Measurements from ENCODE around the gene SFXN4.
A peak's percentile ranks its signal among the peaks of the same experiment; 100 is the strongest.

SFXN4 gene, protein sequence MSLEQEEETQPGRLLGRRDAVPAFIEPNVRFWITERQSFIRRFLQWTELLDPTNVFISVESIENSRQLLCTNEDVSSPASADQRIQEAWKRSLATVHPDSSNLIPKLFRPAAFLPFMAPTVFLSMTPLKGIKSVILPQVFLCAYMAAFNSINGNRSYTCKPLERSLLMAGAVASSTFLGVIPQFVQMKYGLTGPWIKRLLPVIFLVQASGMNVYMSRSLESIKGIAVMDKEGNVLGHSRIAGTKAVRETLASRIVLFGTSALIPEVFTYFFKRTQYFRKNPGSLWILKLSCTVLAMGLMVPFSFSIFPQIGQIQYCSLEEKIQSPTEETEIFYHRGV

DNA sequence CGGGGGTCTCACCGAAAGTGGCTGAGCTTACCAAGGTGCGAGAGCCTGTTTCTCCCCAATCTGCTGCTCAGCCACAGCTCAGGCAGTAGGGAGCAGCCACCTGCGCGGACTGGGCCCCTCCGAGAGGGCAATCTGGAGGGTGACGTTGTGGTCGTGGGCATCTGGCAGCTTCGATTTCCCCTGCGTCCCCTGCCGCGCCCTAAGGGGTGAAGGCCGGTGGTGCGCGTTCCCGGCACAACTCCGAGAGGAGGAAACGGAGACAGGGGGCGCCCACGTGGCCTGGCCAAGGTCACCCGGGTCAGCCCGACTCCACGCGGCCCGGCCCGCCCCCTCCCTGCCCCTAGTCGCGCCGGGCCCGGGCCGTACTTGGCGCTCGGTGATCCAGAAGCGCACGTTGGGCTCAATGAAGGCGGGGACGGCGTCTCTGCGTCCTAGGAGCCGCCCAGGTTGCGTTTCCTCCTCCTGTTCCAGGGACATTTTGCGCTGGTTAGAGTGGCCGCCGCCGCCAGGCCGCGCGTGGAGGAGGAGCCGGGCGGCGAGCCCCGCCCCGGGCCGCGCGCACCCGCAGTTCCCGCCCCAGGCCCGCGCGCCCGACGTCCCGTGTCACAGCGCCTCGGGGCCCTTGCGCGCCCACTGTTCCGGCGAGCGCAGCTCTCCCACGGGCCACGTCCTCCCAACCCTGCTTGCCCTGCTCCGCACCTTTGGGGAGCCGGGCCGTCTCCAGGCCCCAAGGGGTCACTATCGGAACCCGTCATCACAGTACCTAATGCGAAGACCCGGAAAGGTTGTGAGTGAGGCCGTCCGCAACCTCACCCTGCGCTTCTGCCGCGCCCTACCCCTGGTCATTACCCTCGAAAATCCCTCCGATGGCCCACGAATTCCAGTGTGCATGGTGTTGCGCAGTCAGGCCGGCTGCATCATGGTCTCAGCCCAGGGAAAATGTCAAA lies at the start of gene SFXN4:
Gene SFXN4 (minus strand): TSS at position 544 of the 947 bp plus-strand sequence. CDS start 67 bp downstream, at position 477.
- Histone ChIP-seq H3K4me2 (ENCODE audit: low read length) (peak within 1 kb of the TSS; percentile 98), H3K27me3 (ENCODE audit: control insufficient read depth, insufficient read depth, low read length) (no peaks in the 10 kb centered on the region), H3K4me1 (peaks cover 5% of the 10 kb centered on the region), H3K9ac (peak within 1 kb of the TSS; percentile 5), H2AFZ (peak within 1 kb of the TSS; percentile 95), H3K9me3 (ENCODE audit: control insufficient read depth, low read length) (no peaks in the 10 kb centered on the region), H3K79me2 (no peaks in the 10 kb centered on the region), H3K4me3 (ENCODE audit: low read depth, low read length) (peak within 1 kb of the TSS; percentile 83), H3K36me3 (ENCODE audit: control insufficient read depth, insufficient read depth, low read length) (no peaks in the 10 kb centered on the region), H3K27ac (peak within 1 kb of the TSS; percentile 64)
- TF ChIP-seq, protein P1, sequence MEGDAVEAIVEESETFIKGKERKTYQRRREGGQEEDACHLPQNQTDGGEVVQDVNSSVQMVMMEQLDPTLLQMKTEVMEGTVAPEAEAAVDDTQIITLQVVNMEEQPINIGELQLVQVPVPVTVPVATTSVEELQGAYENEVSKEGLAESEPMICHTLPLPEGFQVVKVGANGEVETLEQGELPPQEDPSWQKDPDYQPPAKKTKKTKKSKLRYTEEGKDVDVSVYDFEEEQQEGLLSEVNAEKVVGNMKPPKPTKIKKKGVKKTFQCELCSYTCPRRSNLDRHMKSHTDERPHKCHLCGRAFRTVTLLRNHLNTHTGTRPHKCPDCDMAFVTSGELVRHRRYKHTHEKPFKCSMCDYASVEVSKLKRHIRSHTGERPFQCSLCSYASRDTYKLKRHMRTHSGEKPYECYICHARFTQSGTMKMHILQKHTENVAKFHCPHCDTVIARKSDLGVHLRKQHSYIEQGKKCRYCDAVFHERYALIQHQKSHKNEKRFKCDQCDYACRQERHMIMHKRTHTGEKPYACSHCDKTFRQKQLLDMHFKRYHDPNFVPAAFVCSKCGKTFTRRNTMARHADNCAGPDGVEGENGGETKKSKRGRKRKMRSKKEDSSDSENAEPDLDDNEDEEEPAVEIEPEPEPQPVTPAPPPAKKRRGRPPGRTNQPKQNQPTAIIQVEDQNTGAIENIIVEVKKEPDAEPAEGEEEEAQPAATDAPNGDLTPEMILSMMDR (IDR thresholded peaks at IDR 0.05), result peak; percentile 7

DNA sequence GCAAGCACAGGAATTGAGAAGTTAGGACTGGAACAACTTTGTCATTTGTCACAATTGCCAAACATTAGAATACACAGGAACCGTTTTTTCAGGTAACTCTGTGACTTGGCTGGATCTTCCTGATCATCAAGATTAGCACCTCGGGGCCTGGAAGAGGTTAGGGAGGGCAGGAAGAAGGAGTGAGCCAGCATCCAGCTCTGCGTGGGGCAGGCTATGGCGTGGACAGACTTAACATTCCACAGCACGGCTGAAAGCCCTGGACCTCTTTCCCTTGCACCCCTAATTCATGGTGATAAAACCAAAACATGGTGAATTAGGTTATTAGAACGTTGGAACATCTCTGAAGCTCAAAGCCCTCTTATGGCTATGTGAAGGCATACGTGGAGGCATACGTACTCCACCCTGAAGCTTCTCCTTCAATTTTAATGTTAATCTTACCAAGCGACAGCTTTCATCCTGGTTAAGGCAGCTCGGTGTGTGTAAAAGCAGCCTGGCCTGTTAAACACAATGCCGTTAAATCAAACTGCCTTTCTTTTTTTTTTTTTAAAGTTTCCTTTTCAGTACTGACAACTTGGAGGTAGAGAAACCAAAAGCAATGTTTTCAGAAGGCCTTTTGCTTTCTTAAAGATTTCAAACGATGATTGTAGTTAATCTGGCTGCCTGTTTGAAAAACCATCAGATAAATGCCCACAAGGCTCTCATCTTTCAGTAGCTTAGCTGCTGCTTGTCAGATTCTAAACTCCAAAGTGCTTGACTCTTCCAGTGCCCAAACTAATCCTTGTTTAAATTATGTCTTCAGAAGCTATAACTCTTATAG lies 46.3 kb upstream of the SFXN4 start:
- H3K4me2 ChIP-seq (ENCODE audit: low read length), result peak overlapping the region; percentile 57
- TF ChIP-seq, protein P1 (IDR thresholded peaks at IDR 0.05), result no peak
- H3K4me3 ChIP-seq (ENCODE audit: low read depth, low read length), result peak overlapping the region; percentile 89
- H3K4me1 ChIP-seq, result peaks cover 39% of the 10 kb centered on the region
- H3K27me3 ChIP-seq (ENCODE audit: control insufficient read depth, insufficient read depth, low read length), result no peaks in the 10 kb centered on the region
- H2AFZ ChIP-seq, result no peak overlapping the region
- no peaks in the 10 kb centered on the region for H3K36me3 ChIP-seq (ENCODE audit: control insufficient read depth, insufficient read depth, low read length)
- H3K9me3 ChIP-seq (ENCODE audit: control insufficient read depth, low read length), result no peaks in the 10 kb centered on the region
- H3K27ac ChIP-seq, result peak overlapping the region; percentile 90
- H3K9ac ChIP-seq, result no peak overlapping the region
- peaks cover 45% of the 10 kb centered on the region for H3K79me2 ChIP-seq

DNA sequence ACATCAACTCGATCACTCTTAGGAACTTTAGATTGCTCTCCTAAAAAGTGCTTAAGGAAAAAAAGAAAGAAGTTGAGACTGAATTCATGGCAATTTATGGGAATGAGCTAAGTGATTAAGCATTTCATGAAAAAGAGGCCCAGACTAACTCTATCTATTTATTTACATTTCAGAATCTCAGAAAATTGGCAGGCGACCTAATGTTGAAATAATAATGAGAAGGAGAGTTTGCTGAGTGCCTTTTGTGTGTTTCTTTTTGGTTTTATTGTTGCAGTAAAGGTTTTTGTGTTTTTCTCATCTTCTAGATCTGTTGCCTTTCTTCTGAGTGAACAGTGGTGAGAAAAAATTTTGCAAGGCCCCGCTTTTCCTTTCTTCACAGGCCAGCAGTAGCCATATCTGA lies 45.7 kb upstream of the SFXN4 start:
- no peaks in the 10 kb centered on the region for H3K36me3 ChIP-seq (ENCODE audit: control insufficient read depth, insufficient read depth, low read length)
- peak overlapping the region; percentile 89 for H3K4me3 ChIP-seq (ENCODE audit: low read depth, low read length)
- peaks cover 35% of the 10 kb centered on the region for H3K4me1 ChIP-seq
- H3K27ac ChIP-seq, result peak overlapping the region; percentile 90
- H3K27me3 ChIP-seq (ENCODE audit: control insufficient read depth, insufficient read depth, low read length), result no peaks in the 10 kb centered on the region
- peak overlapping the region; percentile 57 for H3K4me2 ChIP-seq (ENCODE audit: low read length)
- no peak overlapping the region for H2AFZ ChIP-seq
- H3K79me2 ChIP-seq, result peaks cover 40% of the 10 kb centered on the region
- no peaks in the 10 kb centered on the region for H3K9me3 ChIP-seq (ENCODE audit: control insufficient read depth, low read length)
- H3K9ac ChIP-seq, result no peak overlapping the region
- TF ChIP-seq, protein P1 (IDR thresholded peaks at IDR 0.05), result no peak

DNA sequence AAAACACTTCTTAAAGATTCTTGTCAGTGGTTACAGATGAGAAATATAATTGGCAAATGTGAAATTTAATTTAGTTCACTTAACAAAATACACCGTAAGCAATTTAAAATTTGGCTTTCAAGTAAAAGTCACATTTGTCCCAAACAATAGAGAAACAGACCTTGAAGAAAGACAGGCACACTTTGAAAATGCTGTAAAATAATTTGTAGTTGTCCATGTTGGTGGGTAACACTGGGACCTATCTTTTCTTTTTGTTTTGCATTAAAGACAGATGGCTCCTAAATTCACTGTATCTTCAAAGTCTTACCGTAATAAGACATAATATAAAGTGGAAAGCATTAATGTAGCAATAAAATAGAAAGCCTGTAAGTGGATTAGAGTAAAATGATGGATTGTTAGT lies 45.1 kb upstream of the SFXN4 start:
- Histone ChIP-seq H3K4me2 (ENCODE audit: low read length) (peak overlapping the region; percentile 57), H3K9me3 (ENCODE audit: control insufficient read depth, low read length) (no peaks in the 10 kb centered on the region), H3K4me3 (ENCODE audit: low read depth, low read length) (peak overlapping the region; percentile 89), H2AFZ (no peak overlapping the region), H3K27me3 (ENCODE audit: control insufficient read depth, insufficient read depth, low read length) (no peaks in the 10 kb centered on the region), H3K36me3 (ENCODE audit: control insufficient read depth, insufficient read depth, low read length) (no peaks in the 10 kb centered on the region), H3K79me2 (peaks cover 35% of the 10 kb centered on the region), H3K9ac (no peak overlapping the region), H3K4me1 (peaks cover 29% of the 10 kb centered on the region), H3K27ac (peak overlapping the region; percentile 90)
- TF ChIP-seq, protein P1 (IDR thresholded peaks at IDR 0.05), result no peak
